Neural progenitor cell (in vitro differentiated cells): ENCODE measurements around the gene RPS27A. TPM values are rescaled to one million over a fixed set of nuclear protein-coding genes. Genes with fewer than 3 reads are reported as not detected.

Source experiments
- DNase-seq: peaks from one replicate; pipeline ENCODE4 v3.0.0-alpha.2; 2016; ENCODE audit warnings: low spot score
- H2AFZ ChIP-seq: fragments of 200-600 bp; sonication (generic); replicated peaks from 2 replicates; pipeline ENCODE4 v1.6.1; 2016; ENCODE audit warnings: antibody characterized with exemption
- H3F3A ChIP-seq: fragments of 200-600 bp; sonication (generic); 2 replicates; pipeline ENCODE4 v1.6.1; 2016; ENCODE audit warnings: antibody characterized with exemption, low read depth
- H3K27ac ChIP-seq: fragments of 200-600 bp; sonication (generic); 2 replicates; pipeline ENCODE4 v1.5.1; 2016; ENCODE audit warnings: mild to moderate bottlenecking
- H3K27me3 ChIP-seq: fragments of 200-600 bp; sonication (generic); 2 replicates; pipeline ENCODE4 v1.6.1; 2016; ENCODE audit warnings: mild to moderate bottlenecking, moderate library complexity
- H3K36me3 ChIP-seq: fragments of 200-600 bp; sonication (generic); 2 replicates; pipeline ENCODE4 v1.5.1; 2016
- H3K4me1 ChIP-seq: fragments of 200-600 bp; sonication (generic); 2 replicates; pipeline ENCODE4 v1.6.1; 2016; ENCODE audit warnings: mixed run types
- H3K4me2 ChIP-seq: fragments of 200-600 bp; sonication (generic); 2 replicates; pipeline ENCODE4 v1.6.1; 2016
- H3K4me3 ChIP-seq: fragments of 200-600 bp; sonication (generic); 2 replicates; pipeline ENCODE4 v1.5.1; 2016
- H3K79me2 ChIP-seq: fragments of 200-600 bp; sonication (generic); 2 replicates; pipeline ENCODE4 v1.6.1; 2016; ENCODE audit warnings: low read depth
- H3K9ac ChIP-seq: fragments of 200-600 bp; sonication (generic); 2 replicates; pipeline ENCODE4 v1.6.1; 2016
- H3K9me3 ChIP-seq: fragments of 200-600 bp; sonication (generic); 2 replicates; pipeline ENCODE4 v1.5.1; 2016; ENCODE audit warnings: low read depth
- H4K20me1 ChIP-seq: fragments of 200-600 bp; sonication (generic); 2 replicates; pipeline ENCODE4 v1.6.1; 2016; ENCODE audit warnings: low read depth
- H3K27ac Mint-ChIP-seq: 3 replicates; pipeline ENCODE4 v1.8.0; 2021; ENCODE audit warnings: mixed read lengths
- H3K27me3 Mint-ChIP-seq: 2 replicates; pipeline ENCODE4 v1.8.0; 2022; ENCODE audit warnings: low read depth, mild to moderate bottlenecking, inconsistent platforms, moderate library complexity, mixed read lengths; ENCODE audit not compliant: insufficient read depth
- H3K36me3 Mint-ChIP-seq: 3 replicates; pipeline ENCODE4 v1.8.0; 2021; ENCODE audit warnings: mixed read lengths
- H3K4me1 Mint-ChIP-seq: 3 replicates; pipeline ENCODE4 v1.8.0; 2021; ENCODE audit warnings: mixed read lengths
- H3K4me3 Mint-ChIP-seq: 3 replicates; pipeline ENCODE4 v1.8.0; 2021; ENCODE audit warnings: mild to moderate bottlenecking, moderate library complexity, mixed read lengths
- H3K9me3 Mint-ChIP-seq: 3 replicates; pipeline ENCODE4 v1.8.0; 2020; ENCODE audit warnings: mixed read lengths
- EZH2 ChIP-seq: fragments of 200-600 bp; sonication (generic); IDR thresholded peaks from 2 replicates; pipeline ENCODE4 v1.6.1; 2017; ENCODE audit warnings: antibody characterized with exemption, mild to moderate bottlenecking, moderate library complexity
- EZH2phosphoT487 ChIP-seq: fragments of 200-600 bp; sonication (generic); IDR thresholded peaks from 2 replicates; pipeline ENCODE4 v1.6.1; 2017; ENCODE audit warnings: antibody characterized with exemption
- total RNA-seq: library from RNA; depleted of rRNA; stranded (reverse); fragments of >200 nt; gene quantifications from 2 replicates; pipeline ENCODE4 v1.2.3, GENCODE V29; 2015; ENCODE audit warnings: low replicate concordance
- TF ChIP-seq, protein P1 (sequence below): fragments of 200-600 bp; sonication (generic); IDR thresholded peaks from 2 replicates; pipeline ENCODE4 v1.5.1; 2017; ENCODE audit warnings: antibody characterized with exemption, mild to moderate bottlenecking

Gene RPS27A
- total RNA-seq, 1 donor from 2014 or later, result 2,741 TPM

DNA sequence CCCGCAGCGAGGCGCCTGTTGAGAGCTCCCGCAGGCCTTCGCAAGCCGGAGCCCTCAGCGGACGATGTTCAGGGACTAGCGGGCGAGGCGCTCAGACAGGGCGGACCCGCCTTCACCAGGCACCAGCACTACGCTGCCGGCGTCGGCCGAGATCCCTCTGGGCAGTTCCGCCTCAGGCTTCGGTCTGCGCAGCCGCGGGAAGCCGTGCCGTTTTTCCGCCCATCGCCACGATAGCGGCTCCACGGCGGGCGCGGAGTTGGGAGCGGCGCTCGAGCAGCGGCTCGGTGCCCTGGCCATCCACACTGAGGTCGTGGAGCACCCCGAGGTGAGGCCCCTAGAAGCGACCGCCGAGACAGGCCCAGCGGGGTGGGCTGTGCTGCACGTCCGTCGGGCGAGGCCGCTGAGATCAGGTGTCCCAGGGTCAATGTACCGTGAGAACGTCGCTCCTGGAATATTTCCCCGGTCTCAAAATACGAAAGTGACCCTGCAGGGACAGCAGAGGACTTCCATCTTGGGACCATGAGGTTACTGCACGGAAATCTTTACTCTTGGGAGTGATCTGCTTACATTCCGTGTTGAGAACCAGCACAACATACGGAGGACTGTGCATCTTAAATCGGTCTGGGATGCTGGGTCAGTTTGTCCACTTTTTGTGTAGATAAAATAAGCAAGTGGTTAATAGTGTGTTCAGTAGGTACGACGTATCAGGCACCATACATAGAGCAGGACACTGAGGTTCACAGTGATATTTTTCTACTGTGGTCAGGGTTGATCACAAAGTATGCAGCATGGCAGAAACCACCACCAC, 49.8 kb downstream of the RPS27A start:
- Mint-ChIP-seq H3K27me3 (no peaks in the 10 kb centered on the region), H3K36me3 (peaks cover 11% of the 10 kb centered on the region), H3K4me1 (peaks cover 16% of the 10 kb centered on the region), H3K4me3 (peak overlapping the region; percentile 75), H3K9me3 (no peaks in the 10 kb centered on the region), H3K27ac (no peak overlapping the region)
- H4K20me1 ChIP-seq, result no peaks in the 10 kb centered on the region
- peaks cover 6% of the 10 kb centered on the region for H3K36me3 ChIP-seq
- TF ChIP-seq EZH2 (no peak), EZH2phosphoT487 (peak; percentile 36)
- TF ChIP-seq, protein P1, sequence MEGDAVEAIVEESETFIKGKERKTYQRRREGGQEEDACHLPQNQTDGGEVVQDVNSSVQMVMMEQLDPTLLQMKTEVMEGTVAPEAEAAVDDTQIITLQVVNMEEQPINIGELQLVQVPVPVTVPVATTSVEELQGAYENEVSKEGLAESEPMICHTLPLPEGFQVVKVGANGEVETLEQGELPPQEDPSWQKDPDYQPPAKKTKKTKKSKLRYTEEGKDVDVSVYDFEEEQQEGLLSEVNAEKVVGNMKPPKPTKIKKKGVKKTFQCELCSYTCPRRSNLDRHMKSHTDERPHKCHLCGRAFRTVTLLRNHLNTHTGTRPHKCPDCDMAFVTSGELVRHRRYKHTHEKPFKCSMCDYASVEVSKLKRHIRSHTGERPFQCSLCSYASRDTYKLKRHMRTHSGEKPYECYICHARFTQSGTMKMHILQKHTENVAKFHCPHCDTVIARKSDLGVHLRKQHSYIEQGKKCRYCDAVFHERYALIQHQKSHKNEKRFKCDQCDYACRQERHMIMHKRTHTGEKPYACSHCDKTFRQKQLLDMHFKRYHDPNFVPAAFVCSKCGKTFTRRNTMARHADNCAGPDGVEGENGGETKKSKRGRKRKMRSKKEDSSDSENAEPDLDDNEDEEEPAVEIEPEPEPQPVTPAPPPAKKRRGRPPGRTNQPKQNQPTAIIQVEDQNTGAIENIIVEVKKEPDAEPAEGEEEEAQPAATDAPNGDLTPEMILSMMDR, result no peak
- H3K27ac ChIP-seq, result peak overlapping the region; percentile 71
- H3K9ac ChIP-seq, result no peak overlapping the region
- H3K79me2 ChIP-seq, result no peaks in the 10 kb centered on the region
- peak overlapping the region; percentile 53 for H3K4me3 ChIP-seq
- H2AFZ ChIP-seq, result peak overlapping the region; percentile 96
- peaks cover 18% of the 10 kb centered on the region for H3K4me1 ChIP-seq
- H3F3A ChIP-seq, result peaks cover 50% of the 10 kb centered on the region
- peak; percentile 89 for DNase-seq
- H3K9me3 ChIP-seq, result no peaks in the 10 kb centered on the region
- no peaks in the 10 kb centered on the region for H3K27me3 ChIP-seq
- H3K4me2 ChIP-seq, result peak overlapping the region; percentile 70

DNA sequence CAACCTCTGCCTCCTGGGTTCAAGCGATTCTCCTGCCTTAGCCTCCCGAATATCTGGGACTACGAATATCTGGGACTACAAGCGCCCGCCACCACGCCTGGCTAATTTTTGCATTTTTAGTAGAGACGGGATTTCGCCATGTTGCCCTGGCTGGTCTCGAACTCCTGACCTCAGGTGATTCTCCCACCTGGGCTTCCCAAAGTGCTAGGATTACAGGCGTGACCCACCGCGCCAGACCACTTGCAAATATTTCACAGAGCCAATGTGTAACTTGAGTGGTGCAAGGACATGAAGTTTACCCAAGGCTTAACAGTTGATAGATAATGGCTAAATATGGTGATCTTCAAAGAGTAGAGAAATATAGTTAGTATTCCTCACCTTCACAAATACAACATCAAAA, 50.6 kb downstream of the RPS27A start:
- Mint-ChIP-seq H3K4me1 (peaks cover 16% of the 10 kb centered on the region), H3K27ac (no peak overlapping the region), H3K36me3 (peaks cover 11% of the 10 kb centered on the region), H3K4me3 (no peak overlapping the region), H3K27me3 (no peaks in the 10 kb centered on the region), H3K9me3 (no peaks in the 10 kb centered on the region)
- Histone ChIP-seq H3K4me2 (no peak overlapping the region), H3K27me3 (no peaks in the 10 kb centered on the region), H3K79me2 (no peaks in the 10 kb centered on the region), H3F3A (peaks cover 51% of the 10 kb centered on the region), H3K9me3 (no peaks in the 10 kb centered on the region), H3K9ac (no peak overlapping the region), H3K4me3 (no peak overlapping the region), H3K36me3 (peaks cover 11% of the 10 kb centered on the region), H2AFZ (no peak overlapping the region), H4K20me1 (no peaks in the 10 kb centered on the region), H3K27ac (no peak overlapping the region), H3K4me1 (peaks cover 18% of the 10 kb centered on the region)
- TF ChIP-seq, protein P1, result no peak
- TF ChIP-seq EZH2, result no peak
- TF ChIP-seq EZH2phosphoT487, result no peak
- no peak for DNase-seq

Other genes with a start within 250 kb of the RPS27A start
- gene RTN4, start 182.2 kb upstream of the RPS27A start, total RNA-seq, result 112 and 157 TPM in 2 replicates
- 23.2 and 24.6 TPM in 2 replicates for gene CLHC1, start 395 bp upstream of the RPS27A start, total RNA-seq
- 34.1 and 39.2 TPM in 2 replicates for gene MTIF2, start 36.5 kb downstream of the RPS27A start, total RNA-seq
- 123 and 182 TPM in 2 replicates for gene CCDC88A, start 187.2 kb downstream of the RPS27A start, total RNA-seq